ENCODE data around the gene CACNG7.

The CACNG7 gene

GRCh38 chr19:53957448-53958167, 48.5 kb downstream of the CACNG7 start:
- DNase-seq (ENCODE audit: low read depth) = no peak

GRCh38 chr19:53958168-53958571, 49.1 kb downstream of the CACNG7 start:
- no peak for DNase-seq (ENCODE audit: low read depth)

GRCh38 chr19:53958823-53959757, 50.0 kb downstream of the CACNG7 start:
- no peak for DNase-seq (ENCODE audit: low read depth)

DNA sequence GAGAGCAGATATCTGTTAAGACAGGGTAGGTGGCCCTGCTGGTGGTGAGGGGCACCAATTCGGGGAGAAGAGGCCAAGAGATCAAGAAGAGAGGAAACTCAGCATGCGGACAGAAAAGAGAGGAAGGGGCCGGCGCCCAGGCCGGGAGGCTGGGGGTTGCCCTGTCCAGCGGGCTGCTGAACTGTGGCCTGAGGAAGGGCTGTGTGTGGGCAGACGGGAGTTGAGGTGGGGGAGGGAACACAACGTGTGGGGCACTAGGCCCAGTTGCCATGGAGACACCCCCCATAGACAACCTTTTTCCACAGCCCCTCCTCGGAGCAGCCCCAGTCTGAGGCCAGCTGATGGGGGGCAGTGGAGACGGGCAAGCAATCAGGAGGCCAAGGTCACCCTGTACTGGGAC, 51.1 kb downstream of the CACNG7 start:
- DNase-seq (ENCODE audit: low read depth) = no peak

DNA sequence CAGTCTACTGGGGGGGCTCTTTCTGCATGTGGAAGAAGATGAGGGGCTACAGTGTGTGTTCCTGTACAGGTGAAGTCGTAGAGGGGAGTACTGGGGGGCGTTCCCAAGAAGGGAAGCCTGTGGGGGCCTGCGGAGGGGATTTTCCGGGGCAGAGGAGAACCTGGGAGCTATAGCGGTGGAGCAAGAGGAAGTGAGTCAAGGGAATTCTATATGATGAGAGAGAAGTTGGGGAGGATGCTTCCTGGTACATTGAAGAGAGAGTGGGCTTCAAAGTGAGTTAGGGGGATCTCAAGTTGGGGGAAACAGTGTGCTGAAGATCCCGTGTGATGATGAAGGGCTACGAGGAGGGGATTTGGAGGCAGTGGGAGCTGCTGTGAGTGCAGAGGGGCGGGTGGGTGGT, 51.8 kb downstream of the CACNG7 start:
- no peak for DNase-seq (ENCODE audit: low read depth)

DNA sequence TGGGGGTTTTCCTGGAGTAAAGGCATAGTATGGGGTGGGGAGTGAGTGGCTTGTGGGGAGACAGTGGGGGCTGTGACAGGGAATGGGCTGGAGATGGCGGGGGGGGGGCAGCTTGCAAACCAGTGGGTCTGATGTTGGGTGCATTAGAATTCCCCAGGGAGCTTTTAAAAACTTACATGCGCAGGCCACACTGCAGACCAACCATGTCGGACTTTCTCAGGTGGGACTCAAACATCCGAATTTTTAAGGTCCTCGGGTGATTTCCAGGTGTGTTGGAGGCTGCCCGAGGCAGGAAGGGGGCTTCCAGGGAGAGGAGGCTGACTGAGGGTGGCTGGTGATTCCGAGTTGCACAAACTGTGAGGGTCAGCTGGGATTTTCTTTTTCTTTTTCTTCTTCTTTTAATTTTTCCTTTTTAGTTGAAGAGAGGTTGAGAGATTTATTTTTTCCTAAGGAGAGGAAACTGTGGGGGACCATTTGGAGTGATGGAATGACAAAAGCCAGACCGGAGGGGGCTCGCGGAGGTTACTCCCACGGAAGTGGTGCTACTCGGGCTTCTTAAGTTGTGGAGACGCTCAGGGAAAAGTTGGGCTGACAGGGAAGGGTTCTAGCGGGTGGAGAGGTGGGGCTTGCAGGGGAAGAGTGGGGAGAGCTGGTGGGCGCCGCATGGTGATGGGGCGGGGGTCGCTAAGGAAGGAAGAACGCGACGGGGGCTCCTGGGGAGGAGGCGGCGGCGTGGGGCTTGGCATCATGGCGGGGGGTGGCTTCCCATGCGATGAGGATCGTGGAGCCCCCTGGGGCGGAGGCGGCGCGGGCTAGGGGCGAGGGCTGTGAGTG, 52.7 kb downstream of the CACNG7 start:
- DNase-seq (ENCODE audit: low read depth) = no peak

GRCh38 chr19:53962887-53963431, 53.9 kb downstream of the CACNG7 start, which contains the start of gene CACNG8:
TSS of gene CACNG8 (plus strand) at chr19:53962937.
- DNase-seq (ENCODE audit: low read depth) = no peak

DNA sequence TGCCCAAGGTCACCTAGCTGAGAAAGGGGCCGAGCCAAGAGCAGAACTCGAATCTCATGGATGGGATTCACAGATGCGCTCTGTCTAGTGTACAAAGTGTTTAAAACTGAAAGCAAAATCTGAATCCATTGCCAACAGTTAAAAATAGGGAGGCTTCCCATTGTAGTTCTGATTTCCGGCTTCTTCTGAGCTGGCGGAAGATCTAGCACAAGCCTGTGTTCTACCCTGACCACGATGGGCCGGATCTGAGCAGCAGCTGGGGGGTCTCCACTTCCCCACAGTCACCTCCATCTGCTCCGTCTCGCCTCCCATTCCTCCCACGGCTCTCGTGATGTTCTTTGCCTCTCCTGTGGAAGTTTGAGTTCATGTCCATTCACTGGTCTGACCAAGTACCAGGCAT, 56.0 kb downstream of the CACNG7 start:
- DNase-seq (ENCODE audit: low read depth) = no peak

GRCh38 chr19:53966931-53967330, 57.9 kb downstream of the CACNG7 start:
- DNase-seq (ENCODE audit: low read depth) = no peak

- no peak for DNase-seq (ENCODE audit: low read depth)
Observed at GRCh38 chr19:53969366-53969765, 60.3 kb downstream of the CACNG7 start.

DNA sequence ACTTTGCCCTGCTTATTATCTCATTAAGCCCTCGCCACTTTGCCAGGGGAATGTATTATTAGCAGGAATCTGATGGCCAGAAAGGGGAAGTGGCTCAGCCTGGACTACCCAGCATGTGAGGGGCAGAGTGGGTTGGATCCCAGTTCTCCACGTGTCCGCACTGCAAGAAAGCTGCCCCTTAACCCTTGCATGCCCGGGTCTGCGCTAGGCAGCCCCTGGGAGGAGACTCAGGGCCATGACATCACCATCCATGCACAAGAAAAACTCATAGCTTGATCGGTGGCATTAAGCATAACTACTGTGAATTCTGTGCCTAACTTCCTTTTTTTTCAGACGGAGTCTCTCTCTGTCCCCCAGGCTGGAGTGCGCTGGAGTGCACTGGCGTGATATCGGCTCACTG, 62.6 kb downstream of the CACNG7 start:
- no peak for DNase-seq (ENCODE audit: low read depth)

- DNase-seq (ENCODE audit: low read depth) = peak; percentile 37
Observed at GRCh38 chr19:53977429-53977990, 68.4 kb downstream of the CACNG7 start.

GRCh38 chr19:53977991-53978731, 69.1 kb downstream of the CACNG7 start:
- DNase-seq (ENCODE audit: low read depth) = peak; percentile 18

DNA sequence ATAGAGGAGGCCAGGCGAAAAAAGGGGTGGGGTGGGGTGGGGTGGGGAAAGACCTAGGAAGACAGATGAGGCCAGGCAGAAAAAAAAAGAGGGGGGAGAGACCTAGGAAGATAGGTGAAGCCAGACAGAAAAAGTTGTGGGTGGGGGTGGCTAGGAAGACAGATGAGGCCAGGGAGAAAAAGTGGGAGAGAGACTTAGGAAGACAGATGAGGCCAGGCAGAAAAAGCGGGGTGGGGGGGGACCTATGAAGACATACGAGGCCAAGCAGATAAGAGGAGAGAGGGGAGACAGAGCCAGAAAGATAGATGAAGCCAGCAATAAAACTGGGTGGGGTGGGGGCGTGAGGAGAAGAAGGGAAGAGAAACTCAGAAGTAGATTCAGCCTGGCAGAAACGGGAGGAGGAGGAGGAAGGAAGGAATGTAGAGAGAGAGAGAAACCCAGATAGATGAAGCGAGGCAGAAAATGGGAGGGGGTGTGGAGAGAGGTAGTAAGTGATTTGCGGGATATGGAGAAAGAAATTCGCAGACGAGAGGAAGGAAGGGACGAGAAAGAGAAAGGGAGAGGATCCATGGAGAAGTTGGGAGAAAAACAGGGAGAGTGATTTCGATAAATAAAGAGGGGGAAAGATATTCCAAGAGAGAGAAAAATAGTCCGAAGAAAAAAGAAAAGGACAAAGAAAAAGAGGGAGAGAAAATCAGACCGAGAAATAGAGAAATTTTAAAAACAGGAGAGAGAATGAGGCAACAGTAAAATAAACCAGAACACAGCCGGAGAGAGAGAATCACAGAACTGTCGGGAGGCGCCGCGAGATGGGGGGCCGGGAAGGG, 70.1 kb downstream of the CACNG7 start:
- no peak for DNase-seq (ENCODE audit: low read depth)

DNA sequence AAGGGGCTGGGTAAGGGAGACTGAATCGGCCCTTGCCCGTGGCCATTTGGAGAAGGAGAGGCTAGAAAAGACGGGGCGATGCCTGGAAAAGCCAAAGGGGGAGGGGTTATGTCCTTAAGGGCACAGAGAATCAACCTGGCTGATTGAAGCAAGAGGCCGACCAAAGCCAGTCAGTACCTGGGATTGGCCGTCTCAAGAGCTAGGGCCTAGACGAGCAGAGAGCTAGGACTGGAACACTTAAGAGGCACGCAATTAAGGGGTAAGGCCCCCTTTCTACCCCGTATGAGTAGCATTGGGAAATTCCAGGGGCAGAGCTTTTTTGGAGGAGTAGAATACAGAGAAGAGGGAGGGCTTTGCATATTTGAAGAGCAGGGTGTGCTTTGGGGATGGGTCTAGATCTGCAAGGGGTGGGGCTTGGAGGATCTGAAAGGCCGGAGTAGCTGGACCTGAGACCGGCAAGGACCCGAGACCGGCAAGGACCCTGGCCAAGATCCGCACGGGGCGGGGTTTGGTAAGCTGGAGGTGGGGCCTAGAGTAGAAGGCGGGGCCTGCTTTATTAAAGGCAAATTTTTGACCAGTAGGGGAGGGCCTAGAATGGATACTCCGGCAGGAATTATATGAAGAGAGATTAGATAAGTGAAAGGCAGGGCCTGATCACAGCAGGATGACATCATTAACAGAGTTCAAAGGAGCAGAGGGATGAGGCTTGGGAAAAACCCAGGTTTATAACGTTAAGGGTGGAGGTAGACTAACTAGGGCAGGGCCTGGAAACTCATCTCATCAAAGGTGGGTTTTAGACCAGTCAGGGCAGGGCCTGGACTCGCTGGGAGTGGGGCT, 71.7 kb downstream of the CACNG7 start:
- no peak for DNase-seq (ENCODE audit: low read depth)

DNA sequence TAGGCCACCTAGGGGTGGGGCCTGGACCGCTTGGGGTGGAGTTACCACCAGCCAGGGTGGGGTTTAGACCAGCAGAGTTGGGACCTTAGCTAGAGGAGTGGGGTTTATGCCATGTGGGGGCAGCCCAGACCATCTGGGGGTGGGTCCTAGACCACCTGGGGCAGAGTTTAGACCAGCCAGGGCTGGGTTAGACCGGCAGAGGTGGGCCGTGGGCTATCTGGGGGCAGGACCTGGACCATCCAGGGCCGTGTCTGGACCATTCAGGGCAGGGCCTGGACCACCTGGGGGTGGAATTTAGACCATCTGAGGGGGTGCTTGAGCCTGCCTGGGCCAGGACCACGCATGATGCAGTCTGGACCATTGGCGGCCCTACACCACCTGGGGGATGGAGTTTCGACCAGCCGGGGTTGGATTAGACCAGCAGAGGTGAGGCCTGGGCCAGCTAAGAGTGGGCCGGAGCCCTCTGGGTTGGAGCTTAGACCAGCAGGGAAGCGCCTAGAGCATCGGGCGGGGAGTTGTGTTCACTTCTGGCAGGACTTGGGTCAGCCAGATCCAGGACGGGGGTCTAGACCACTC, 72.4 kb downstream of the CACNG7 start:
- no peak for DNase-seq (ENCODE audit: low read depth)

- no peak for DNase-seq (ENCODE audit: low read depth)
Observed at GRCh38 chr19:53982001-53982451, 72.9 kb downstream of the CACNG7 start.

DNA sequence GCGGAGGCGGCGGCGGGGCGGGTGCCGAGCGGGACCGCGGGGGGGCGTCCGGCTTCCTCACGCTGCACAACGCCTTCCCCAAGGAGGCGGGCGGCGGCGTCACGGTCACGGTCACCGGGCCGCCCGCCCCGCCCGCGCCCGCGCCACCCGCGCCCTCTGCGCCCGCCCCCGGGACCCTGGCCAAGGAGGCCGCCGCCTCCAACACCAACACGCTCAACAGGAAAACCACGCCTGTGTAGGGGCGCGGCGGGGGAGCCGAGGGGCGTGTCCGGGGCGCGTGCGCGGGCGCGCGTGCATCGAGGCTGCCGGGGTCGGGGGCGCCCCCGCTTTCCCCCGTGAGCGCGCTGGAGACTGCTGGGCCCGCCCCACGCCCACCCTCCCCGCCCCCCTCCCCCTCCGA, 73.5 kb downstream of the CACNG7 start:
- DNase-seq (ENCODE audit: low read depth) = no peak
